ENCODE data around the gene C1QBP.

DNA sequence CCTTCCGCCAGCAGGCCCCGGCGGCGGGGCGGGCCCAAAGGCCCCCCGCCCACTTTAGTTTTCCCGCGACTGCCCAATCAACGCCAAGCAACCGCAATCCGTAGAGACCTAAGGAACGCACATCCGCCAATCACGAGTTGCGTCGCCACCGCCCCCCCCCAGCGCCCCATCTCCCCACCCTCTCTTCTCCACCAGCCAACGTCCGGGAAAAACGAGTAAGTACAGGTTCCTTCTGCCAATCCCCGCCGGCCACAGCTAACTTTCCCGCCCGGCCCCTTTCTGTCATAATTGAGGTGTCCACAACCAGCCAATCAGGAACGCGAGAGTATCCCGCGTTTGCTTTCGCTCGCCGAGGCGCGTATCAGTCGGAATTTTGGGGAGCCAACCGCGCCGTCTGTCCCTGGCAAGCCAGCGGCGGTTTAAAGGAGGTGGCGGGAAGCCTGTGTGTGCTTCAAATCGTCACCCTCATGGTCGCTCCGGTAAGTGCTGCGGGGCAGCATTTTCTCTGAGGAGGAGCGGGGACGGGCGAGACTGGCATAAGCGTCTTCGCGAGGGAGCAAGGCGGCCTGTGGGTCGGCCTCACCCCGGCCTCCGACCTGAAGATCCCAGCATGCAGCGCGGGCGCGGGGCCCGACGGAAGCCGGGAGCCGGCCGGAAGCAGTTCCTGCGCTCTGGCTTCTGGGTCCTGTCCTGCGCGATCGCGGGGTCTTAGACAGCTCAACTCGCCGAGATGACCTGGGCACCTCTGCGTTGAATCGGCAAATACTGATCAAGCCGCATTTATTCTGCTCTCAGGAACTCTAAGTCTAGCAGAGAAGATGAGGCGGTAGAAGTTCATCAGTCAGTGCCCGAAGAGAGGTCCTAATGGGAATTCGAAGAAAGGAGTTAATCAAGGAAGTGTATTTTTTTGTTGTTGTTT is 47.5 kb upstream of the C1QBP start, which contains the start of gene MIS12:
- TF ChIP-seq, protein P1, sequence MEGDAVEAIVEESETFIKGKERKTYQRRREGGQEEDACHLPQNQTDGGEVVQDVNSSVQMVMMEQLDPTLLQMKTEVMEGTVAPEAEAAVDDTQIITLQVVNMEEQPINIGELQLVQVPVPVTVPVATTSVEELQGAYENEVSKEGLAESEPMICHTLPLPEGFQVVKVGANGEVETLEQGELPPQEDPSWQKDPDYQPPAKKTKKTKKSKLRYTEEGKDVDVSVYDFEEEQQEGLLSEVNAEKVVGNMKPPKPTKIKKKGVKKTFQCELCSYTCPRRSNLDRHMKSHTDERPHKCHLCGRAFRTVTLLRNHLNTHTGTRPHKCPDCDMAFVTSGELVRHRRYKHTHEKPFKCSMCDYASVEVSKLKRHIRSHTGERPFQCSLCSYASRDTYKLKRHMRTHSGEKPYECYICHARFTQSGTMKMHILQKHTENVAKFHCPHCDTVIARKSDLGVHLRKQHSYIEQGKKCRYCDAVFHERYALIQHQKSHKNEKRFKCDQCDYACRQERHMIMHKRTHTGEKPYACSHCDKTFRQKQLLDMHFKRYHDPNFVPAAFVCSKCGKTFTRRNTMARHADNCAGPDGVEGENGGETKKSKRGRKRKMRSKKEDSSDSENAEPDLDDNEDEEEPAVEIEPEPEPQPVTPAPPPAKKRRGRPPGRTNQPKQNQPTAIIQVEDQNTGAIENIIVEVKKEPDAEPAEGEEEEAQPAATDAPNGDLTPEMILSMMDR (IDR thresholded peaks at IDR 0.05), result no peak
- peak; percentile 81 for TF ChIP-seq POLR2AphosphoS5 (IDR thresholded peaks at IDR 0.05; ENCODE audit: low read depth, low read length)
- no peak for TF ChIP-seq SIN3A (IDR thresholded peaks at IDR 0.05; ENCODE audit: borderline replicate concordance, insufficient read depth, low read depth, low read length)

All from Panc1 (cell line).